D341Med (cell line): Measurements from ENCODE around the gene SPSB3.
A peak's percentile ranks its signal among the peaks of the same experiment; 100 is the strongest.

Experiments
- DNase-seq: peaks from one replicate; pipeline ENCODE4 v3.0.0; 2012; ENCODE audit warnings: low spot score

The SPSB3 gene

GRCh38 chr16:1775006-1775845 is 7.1 kb downstream of the SPSB3 start:
- no peak for DNase-seq

DNA sequence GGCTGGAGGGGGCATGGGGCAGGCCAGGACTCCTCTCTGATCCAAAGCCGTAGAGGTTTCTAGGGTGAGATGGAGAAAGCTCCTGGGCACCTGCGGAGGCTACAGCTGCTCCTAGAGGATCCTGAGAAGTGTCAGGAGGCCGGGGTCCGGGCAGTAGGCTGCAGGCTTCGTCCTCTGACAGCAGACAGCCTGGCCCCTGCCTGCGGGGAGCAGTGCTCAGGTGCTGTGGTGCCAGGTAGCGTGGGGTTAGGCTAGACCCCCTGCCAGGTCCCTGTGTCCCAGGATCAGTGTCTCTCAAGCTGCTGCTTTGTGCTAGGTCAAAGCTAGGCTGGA is 8.0 kb downstream of the SPSB3 start:
- no peak for DNase-seq

- DNase-seq = no peak
Measured at GRCh38 chr16:1773703-1774447, 8.5 kb downstream of the SPSB3 start.

GRCh38 chr16:1772908-1773702 is 9.3 kb downstream of the SPSB3 start, which contains the start of gene MRPS34:
Gene MRPS34, minus strand, starts transcription at chr16:1773134. Its CDS starts 15 bp downstream, at chr16:1773119.
- peak; percentile 87 for DNase-seq

GRCh38 chr16:1772362-1772907 is 9.9 kb downstream of the SPSB3 start, which contains the start of gene EME2:
Gene EME2, plus strand, starts transcription at chr16:1772810. Its CDS starts 418 bp downstream, at chr16:1773228.
- DNase-seq = no peak

- DNase-seq = no peak
Measured at GRCh38 chr16:1771864-1772361, 10.5 kb downstream of the SPSB3 start.

DNA sequence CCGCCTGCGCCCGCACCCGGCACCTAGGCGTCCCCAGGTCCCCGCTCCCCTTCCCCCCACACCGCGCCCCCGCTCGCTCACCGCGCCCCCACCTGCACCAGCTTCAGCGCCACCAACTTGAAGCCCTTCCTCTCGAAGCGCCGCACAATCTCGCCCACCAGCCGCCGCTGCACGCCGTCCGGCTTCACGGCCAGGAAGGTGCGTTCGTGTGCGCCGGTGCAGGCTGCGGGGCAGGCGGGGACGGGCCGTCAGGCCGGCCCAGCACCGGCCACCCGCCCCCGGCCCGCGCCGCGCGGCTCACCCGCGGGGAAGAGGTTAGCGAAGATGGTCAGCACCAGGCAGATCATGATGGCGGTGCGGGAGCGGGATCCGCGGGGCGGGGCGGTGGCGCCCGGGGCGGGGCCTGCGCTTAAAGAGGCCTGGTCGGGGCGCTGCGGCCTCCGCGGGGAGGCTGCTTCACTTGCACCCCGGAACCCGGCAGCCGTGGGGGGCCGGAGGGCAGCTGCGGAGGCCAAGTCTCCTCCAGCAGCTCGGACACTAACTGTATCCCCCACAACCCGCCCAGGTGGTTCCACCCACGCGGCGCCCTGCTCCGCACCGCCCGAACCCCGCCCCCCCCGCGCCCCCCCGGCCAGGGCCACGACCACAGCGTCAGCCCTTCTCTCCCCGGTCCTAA is 11.0 kb downstream of the SPSB3 start, which contains the start of gene NME3:
Gene NME3 (minus strand): TSS at position 356 of the 676 bp plus-strand sequence. CDS start 9 bp downstream, at position 347.
- peak; percentile 86 for DNase-seq

DNA sequence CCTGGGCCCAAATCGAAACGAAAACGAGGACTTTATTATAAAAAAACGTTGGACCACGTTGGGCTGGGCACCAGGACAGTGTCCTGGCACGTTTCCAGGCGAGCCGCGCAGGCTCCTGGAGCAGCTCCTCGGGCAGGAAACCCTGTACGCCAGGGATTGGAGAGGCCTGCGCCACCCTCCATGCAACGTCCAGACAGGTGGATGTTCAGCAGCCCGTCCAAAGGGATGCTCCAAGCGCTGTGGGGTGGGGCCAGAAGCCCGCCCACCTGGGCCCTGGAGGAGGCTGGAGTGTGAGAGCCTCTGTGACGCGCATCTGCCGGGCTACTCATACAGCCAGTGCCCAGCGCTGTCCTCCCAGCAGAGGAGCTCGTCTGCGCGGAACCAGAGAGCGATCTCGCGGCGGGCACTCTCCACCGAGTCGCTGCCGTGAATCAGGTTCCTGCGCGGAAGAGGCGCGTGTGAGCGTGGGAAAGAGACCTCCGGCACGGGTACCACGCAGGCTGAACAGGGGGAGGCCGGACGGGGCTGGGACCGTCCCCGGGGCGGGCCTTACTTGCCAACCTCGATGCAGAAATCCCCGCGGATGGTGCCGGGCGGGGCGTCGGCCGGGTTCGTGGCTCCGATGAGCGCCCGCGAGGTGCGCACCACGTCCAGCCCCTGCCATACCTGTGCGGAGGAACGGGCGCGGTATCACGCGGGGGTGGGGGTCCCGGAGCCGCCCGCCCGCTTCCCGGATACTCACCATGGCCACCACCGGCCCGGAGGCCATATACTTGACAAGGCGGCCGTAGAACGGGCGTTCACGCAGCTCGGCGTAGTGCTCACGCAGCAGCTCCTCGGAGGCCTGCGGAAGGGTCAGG is 11.8 kb downstream of the SPSB3 start:
- peak; percentile 60 for DNase-seq

DNA sequence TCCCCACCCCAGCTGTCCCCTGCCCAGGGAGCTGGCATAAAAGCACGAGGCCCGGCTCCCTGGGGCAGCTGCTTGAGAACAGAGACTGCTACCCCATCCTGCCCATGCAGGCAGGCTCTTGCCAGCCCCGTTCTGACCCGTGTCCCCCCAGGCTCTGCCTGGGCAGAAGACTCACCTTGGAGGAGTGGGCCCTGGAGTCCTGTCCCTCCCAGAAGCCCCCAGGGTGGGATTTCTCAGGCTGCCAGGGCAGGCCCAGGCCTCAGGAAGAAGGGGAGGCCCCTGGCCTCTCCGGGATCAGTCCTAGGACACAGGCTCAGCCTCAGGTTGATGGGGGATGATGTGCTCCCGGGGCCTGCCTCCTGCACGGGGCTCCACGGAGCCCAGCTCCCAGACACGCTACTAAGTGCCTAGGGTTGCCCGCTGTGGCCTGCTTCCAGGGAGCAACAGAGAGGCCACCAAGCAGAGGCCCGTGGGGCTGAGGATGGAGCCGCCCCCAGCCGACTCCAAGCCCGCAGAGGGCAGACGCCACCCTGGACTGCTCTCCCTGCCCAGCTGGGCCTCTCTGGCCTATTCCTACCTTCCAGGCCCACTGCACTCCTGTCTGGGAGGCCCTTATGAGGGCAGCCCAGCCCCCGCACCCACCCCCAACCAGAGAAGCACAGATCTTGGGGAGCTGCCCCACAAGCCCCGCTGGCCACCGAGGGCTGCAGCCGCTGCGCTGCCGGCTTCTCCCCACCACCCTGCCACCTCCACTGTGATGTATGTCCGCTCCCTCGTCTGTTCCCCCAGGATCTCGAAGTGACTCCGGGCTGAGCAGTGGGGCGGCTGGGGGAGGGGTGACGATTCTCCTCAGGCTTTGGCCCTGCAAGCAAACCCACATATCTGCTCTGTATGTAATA is 12.7 kb downstream of the SPSB3 start:
- DNase-seq = no peak

DNA sequence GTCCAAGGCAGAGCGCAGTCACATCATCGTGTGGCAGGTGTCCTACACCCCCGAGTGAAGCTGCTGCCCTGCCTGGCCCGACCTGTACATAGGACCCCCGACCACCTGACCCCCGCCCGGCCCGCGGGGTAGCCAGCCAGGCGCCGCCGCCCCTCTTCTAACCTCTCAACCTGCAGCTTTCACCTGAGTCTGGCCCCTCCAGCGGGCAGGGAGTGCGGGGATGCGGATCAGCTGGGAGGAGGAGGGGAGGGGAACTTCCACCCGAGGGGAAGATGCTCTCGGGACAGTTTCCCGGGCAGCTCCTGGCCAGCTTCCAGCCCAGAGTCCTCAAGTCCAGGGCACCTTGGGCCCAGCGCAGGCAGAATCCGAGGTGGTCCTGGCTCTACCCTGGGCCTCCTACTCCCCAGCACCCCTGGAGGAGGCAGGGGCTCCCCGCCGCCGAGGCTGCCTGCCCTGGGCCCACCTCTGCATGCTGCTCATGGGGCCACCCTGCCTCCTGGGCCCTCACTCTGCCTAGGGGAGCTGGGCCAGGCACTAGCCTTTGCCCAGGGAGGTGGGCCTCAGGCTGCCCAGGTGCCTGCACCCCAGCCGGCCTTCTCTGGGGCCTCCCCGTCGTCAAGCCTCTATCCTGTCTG is 13.5 kb downstream of the SPSB3 start:
- DNase-seq = no peak

- no peak for DNase-seq
Measured at GRCh38 chr16:1768061-1768766, 14.2 kb downstream of the SPSB3 start.

- DNase-seq = no peak
Measured at GRCh38 chr16:1767116-1767994, 15.0 kb downstream of the SPSB3 start.

DNA sequence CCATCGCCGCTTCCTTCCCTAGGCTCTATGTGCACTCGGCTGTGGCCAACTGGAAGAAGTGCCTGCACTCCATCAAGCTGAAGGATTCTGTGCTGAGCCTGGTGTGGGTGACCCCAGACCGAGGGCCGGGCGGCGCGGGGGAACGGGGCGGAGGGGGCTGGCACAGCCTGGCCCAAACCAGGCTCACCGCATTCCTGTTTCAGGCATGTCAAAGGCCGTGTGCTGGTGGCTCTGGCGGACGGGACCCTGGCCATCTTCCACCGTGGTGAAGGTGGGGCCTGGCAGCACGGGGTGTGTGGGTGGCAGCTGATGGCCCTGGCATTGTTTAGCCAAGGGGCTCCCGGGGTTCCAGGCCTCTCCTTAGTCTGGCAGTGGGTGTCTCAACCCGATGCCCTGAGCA is 15.7 kb downstream of the SPSB3 start:
- no peak for DNase-seq

- no peak for DNase-seq
Measured at GRCh38 chr16:1766231-1766630, 16.1 kb downstream of the SPSB3 start.

GRCh38 chr16:1765826-1766225 is 16.5 kb downstream of the SPSB3 start:
- no peak for DNase-seq

GRCh38 chr16:1764971-1765370 is 17.4 kb downstream of the SPSB3 start:
- no peak for DNase-seq
